Measurements from ENCODE around the gene NXPH1.

The NXPH1 gene

DNA sequence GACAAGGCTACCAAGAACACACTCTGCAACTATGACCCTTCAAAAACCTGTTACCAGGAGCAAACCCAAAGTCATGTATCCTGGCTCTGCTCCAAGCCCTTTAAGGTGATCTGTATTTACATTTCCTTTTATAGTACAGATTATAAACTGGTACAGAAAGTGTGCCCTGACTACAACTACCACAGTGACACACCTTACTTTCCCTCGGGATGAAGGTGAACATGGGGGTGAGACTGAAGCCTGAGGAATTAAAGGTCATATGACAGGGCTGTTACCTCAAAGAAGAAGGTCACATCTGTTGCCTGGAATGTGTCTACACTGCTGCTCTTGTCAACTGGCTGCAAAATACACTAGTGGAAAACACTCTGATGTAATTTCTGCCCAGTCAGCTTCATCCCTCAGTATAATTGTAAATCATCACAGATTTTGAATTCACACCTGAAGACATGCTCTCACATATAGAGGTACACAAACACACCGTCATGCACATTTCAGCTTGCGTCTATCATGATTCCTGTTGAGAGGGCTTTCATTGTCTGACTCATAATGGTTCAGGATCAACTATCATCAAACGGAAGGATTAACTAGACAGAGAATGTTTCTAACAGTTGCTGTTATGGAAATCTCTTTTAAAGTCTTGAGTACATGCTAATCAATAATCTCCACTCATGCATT is 318.3 kb downstream of the NXPH1 start:
- ChIA-PET CTCF (no interaction called here), POLR2A (no interaction called here)
- DNase-seq (ENCODE audit: extremely low spot score) = no peak
- TF ChIP-seq NFRKB (IDR thresholded peaks at IDR 0.05) = no peak
- TF ChIP-seq FOXA1 (IDR thresholded peaks at IDR 0.05) = no peak
- no peak for TF ChIP-seq SP1 (IDR thresholded peaks at IDR 0.05)
- no peak for TF ChIP-seq LEF1 (IDR thresholded peaks at IDR 0.05; ENCODE audit: borderline replicate concordance)
- TF ChIP-seq SUZ12 (IDR thresholded peaks at IDR 0.05) = no peak
- no peak for TF ChIP-seq FOXK2 (IDR thresholded peaks at IDR 0.05)
- TF ChIP-seq L3MBTL2 (conservative IDR thresholded peaks at IDR 0.05) = no peak
- TF ChIP-seq ELF4 (IDR thresholded peaks at IDR 0.05) = no peak
- no peak for TF ChIP-seq HDGF (IDR thresholded peaks at IDR 0.05; ENCODE audit: borderline replicate concordance)
- TF ChIP-seq FOXM1 (IDR thresholded peaks at IDR 0.05; ENCODE audit: borderline replicate concordance) = no peak
- TF ChIP-seq BHLHE40 (IDR thresholded peaks at IDR 0.05; ENCODE audit: borderline replicate concordance) = no peak
- TF ChIP-seq TARDBP (IDR thresholded peaks at IDR 0.05) = no peak
- no peak for TF ChIP-seq ZNF384 (IDR thresholded peaks at IDR 0.05)
- TF ChIP-seq CTBP1 (IDR thresholded peaks at IDR 0.05; ENCODE audit: borderline replicate concordance) = no peak

DNA sequence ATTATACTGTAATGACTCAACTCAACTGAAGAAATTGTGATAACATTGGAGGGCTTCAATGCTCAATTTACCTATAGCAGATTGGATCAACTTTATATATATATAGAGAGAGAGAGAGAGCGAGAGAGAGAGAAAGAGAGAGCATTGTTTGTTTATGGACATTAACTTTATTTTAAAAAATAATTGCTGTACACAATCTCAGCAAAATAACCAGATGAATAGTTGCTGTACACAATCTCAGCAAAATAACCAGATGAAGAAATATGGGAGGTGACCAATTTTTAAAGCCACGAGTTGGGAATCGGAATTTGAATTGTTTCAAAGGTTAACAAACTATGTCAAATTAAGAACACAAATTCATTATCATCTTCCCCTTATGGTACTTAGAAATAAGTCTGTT is 319.9 kb downstream of the NXPH1 start:
- TF ChIP-seq SUZ12 (IDR thresholded peaks at IDR 0.05) = no peak
- DNase-seq (ENCODE audit: extremely low spot score) = no peak
- POLR2A ChIA-PET = no interaction called here
- CTCF ChIA-PET = no interaction called here

DNA sequence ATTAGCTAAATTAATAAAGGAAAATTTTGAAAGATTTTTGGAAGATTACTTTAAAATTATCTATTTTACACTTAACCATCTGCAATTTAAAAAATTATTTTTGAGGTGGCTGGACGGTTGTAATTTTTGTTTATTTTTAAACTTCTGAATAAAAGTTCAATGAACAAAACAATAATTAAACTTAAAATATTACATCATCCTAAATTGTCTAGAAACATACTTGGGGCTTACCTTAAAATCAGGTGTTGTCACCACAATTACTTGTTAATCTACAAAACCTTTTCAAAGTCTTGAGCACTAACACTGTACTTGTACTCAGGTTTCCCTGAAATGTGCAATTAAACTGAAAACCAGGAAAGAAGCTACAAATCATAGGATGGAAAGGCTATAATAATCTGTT is 328.3 kb downstream of the NXPH1 start:
- TF ChIP-seq SP1 (IDR thresholded peaks at IDR 0.05) = no peak
- CTCF ChIA-PET = no interaction called here
- POLR2A ChIA-PET = no interaction called here

DNA sequence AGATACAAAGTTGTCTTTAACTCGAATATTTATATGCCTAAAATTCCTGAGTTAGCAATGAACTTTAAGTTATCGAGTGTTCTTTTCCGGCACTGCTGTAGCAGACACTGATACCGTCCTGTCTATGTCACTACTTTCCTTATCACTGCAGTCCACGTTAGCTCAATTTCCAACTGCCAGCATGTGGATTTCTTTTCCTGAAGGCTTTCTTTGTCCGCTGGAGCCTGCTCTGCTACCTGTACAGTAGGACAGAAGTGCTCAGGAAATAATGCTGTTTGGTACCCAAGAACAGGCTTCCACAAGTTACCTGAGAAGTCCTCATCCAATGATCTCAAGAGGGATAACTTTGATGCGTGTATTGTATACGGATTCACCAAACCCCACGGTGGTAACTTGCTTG is 329.4 kb downstream of the NXPH1 start:
- DNase-seq (ENCODE audit: extremely low spot score) = no peak
- no peak for TF ChIP-seq FOXK2 (IDR thresholded peaks at IDR 0.05)
- no peak for TF ChIP-seq CTBP1 (IDR thresholded peaks at IDR 0.05; ENCODE audit: borderline replicate concordance)
- TF ChIP-seq ZNF384 (IDR thresholded peaks at IDR 0.05) = no peak
- TF ChIP-seq FOXM1 (IDR thresholded peaks at IDR 0.05; ENCODE audit: borderline replicate concordance) = no peak
- no peak for TF ChIP-seq TARDBP (IDR thresholded peaks at IDR 0.05)
- TF ChIP-seq ARNT (IDR thresholded peaks at IDR 0.05) = no peak
- TF ChIP-seq NFRKB (IDR thresholded peaks at IDR 0.05) = no peak
- no peak for TF ChIP-seq PKNOX1 (IDR thresholded peaks at IDR 0.05)
- TF ChIP-seq SP1 (IDR thresholded peaks at IDR 0.05) = no peak
- TF ChIP-seq FOXA1 (IDR thresholded peaks at IDR 0.05) = no peak
- TF ChIP-seq BHLHE40 (IDR thresholded peaks at IDR 0.05; ENCODE audit: borderline replicate concordance) = no peak
- TF ChIP-seq HDGF (IDR thresholded peaks at IDR 0.05; ENCODE audit: borderline replicate concordance) = no peak
- no peak for TF ChIP-seq ELF4 (IDR thresholded peaks at IDR 0.05)
- no peak for TF ChIP-seq L3MBTL2 (conservative IDR thresholded peaks at IDR 0.05)
- TF ChIP-seq LEF1 (IDR thresholded peaks at IDR 0.05; ENCODE audit: borderline replicate concordance) = no peak
- CTCF ChIA-PET = no interaction called here
- POLR2A ChIA-PET = no interaction called here

More for the DNA sequence above, 328.3 kb downstream of the NXPH1 start:
- DNase-seq (ENCODE audit: extremely low spot score) = no peak

GRCh38 chr7:8765374-8765773 is 332.0 kb downstream of the NXPH1 start:
- ChIA-PET POLR2A (no interaction called here), CTCF (no interaction called here)

DNA sequence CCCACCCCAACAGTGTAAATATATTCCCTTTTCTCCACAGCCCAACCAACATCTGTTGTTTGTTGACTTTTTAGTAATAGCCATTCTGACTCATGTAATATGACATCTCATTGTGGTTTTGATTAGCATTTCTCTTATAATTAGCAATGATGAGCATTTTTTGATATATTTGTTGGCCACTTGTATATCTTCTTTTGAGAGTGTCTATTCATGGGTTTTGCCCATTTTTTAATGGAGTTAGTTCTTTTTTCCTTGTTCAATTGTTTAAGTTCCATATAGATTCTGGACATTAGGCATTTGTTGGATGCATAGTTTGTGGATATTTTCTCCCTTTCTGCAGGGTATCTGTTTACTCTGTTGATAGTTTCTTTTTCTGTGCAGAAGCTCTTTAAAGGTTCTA is 340.1 kb downstream of the NXPH1 start:
- CTCF ChIA-PET = no interaction called here
- no peak for DNase-seq (ENCODE audit: extremely low spot score)
- TF ChIP-seq LEF1 (IDR thresholded peaks at IDR 0.05; ENCODE audit: borderline replicate concordance) = no peak
- no peak for TF ChIP-seq FOXK2 (IDR thresholded peaks at IDR 0.05)
- no peak for TF ChIP-seq ARNT (IDR thresholded peaks at IDR 0.05)
- TF ChIP-seq SP1 (IDR thresholded peaks at IDR 0.05) = no peak
- TF ChIP-seq CTBP1 (IDR thresholded peaks at IDR 0.05; ENCODE audit: borderline replicate concordance) = no peak
- TF ChIP-seq TARDBP (IDR thresholded peaks at IDR 0.05) = no peak
- POLR2A ChIA-PET = no interaction called here

More at GRCh38 chr7:8765374-8765773, 332.0 kb downstream of the NXPH1 start:
- no peak for DNase-seq (ENCODE audit: extremely low spot score)
- TF ChIP-seq FOXK2 (IDR thresholded peaks at IDR 0.05) = no peak
- TF ChIP-seq FOXA1 (IDR thresholded peaks at IDR 0.05) = no peak
- no peak for TF ChIP-seq HDGF (IDR thresholded peaks at IDR 0.05; ENCODE audit: borderline replicate concordance)
- no peak for TF ChIP-seq SUZ12 (IDR thresholded peaks at IDR 0.05)

DNA sequence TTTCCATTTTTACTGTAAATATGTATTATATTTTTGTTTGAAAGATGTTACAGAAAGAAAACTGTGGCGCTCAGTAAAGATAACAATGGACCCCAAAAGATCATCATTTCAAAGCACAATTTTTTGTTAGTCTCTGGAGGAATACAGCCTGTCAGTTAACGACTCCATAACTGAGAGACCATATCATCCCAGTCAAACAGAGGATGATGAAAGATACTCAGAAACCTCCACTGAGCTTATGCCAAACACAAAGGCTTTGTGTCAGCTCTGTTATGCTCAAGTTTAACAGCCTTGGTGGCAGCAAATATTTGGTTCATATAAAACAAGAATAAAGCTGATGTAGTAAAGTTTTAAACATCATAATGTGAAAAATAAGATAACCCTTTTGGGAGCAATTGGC is 345.1 kb downstream of the NXPH1 start:
- POLR2A ChIA-PET = no interaction called here
- no peak for TF ChIP-seq SUZ12 (IDR thresholded peaks at IDR 0.05)
- no peak for DNase-seq (ENCODE audit: extremely low spot score)
- CTCF ChIA-PET = no interaction called here

GRCh38 chr7:8781166-8781565 is 347.8 kb downstream of the NXPH1 start:
- ChIA-PET CTCF (no interaction called here), POLR2A (no interaction called here)
- no peak for DNase-seq (ENCODE audit: extremely low spot score)
- TF ChIP-seq ZNF384 (IDR thresholded peaks at IDR 0.05) = no peak
- no peak for TF ChIP-seq PKNOX1 (IDR thresholded peaks at IDR 0.05)
- TF ChIP-seq HDGF (IDR thresholded peaks at IDR 0.05; ENCODE audit: borderline replicate concordance) = no peak
- no peak for TF ChIP-seq L3MBTL2 (conservative IDR thresholded peaks at IDR 0.05)
